ENCODE measurements around the gene RPRD1A. TPM values are rescaled to one million over a fixed set of nuclear protein-coding genes. Genes with fewer than 3 reads are reported as not detected.

The RPRD1A gene
- total RNA-seq, 1 experiment from 2014 or later, result 80.7 TPM

- Histone ChIP-seq H3K4me3 (replicated peaks in 1 of 2; ENCODE audit: low read depth in 1 of 2, low read length in 2 of 2) (peak overlapping the region in 1 of 2 experiments; percentile 33; a peak in 1 of 4 replicates), H3K9me2 (ENCODE audit: insufficient read depth) (no peaks in the 10 kb centered on the region), H3K4me2 (ENCODE audit: low read length) (peak overlapping the region; percentile 65), H3K4me1 (ENCODE audit: control insufficient read depth in 1 of 2, insufficient read depth in 2 of 2, low read length in 2 of 2) (no peaks in the 10 kb centered on the region), H4K20me1 (ENCODE audit: insufficient read depth) (no peaks in the 10 kb centered on the region), H3K9me3 (ENCODE audit: control insufficient read depth in 1 of 2, insufficient read depth in 1 of 2, low read depth in 1 of 2, low read length in 2 of 2) (no peaks in the 10 kb centered on the region), H3K27ac (ENCODE audit: low read depth, low read length) (no peak overlapping the region), H3K27me3 (ENCODE audit: insufficient read depth, low read length) (no peaks in the 10 kb centered on the region), H3K9ac (ENCODE audit: low read length) (no peak overlapping the region), H2AFZ (ENCODE audit: low read depth, low read length, poor library complexity, severe bottlenecking) (peak overlapping the region; percentile 52), H3K79me2 (ENCODE audit: insufficient read depth, low read length) (no peaks in the 10 kb centered on the region), H3K36me3 (ENCODE audit: control insufficient read depth in 1 of 2, insufficient read depth in 2 of 2, low read length in 2 of 2) (no peaks in the 10 kb centered on the region)
- no peak for TF ChIP-seq ZNF274 (IDR thresholded peaks at IDR 0.05; ENCODE audit: low read depth, low read length)
- no peak for TF ChIP-seq SRF (IDR thresholded peaks at IDR 0.05; ENCODE audit: low read depth)
- TF ChIP-seq EZH2 (IDR thresholded peaks at IDR 0.05), result no peak
- TF ChIP-seq EZH2phosphoT487 (IDR thresholded peaks at IDR 0.05; ENCODE audit: borderline replicate concordance), result no peak
- TF ChIP-seq JUND (IDR thresholded peaks at IDR 0.05), result no peak
- TF ChIP-seq POLR2A (IDR thresholded peaks at IDR 0.05; ENCODE audit: borderline replicate concordance, extremely low read depth, insufficient read depth, insufficient read length), result no peak
- TF ChIP-seq MAX (IDR thresholded peaks at IDR 0.05), result no peak
- no peak for TF ChIP-seq TCF7L2 (IDR thresholded peaks at IDR 0.05; ENCODE audit: borderline replicate concordance, extremely low read depth, insufficient read depth, insufficient read length)
- TF ChIP-seq SP1 (IDR thresholded peaks at IDR 0.05; ENCODE audit: low read depth), result no peak
- no peak for TF ChIP-seq EGR1 (IDR thresholded peaks at IDR 0.05; ENCODE audit: low read depth)
- TF ChIP-seq ELF1 (IDR thresholded peaks at IDR 0.05; ENCODE audit: borderline replicate concordance, low read depth), result no peak
- intact Hi-C loops (cut with micrococcal nuclease), result loop anchor here (1.0 to 10.0 kb wide), 3 partner anchors 33 to 546 kb away; no protein-coding TSS in a partner anchor
- POLR2A ChIA-PET, result no interaction called here
- DNase-seq (ENCODE audit: low read depth, low spot score) (no peak), ATAC-seq (no peak; the same call in 1 of the 2 replicates)
- no TSS peak for BruUV-seq (replicated peaks)
- RAD21 ChIA-PET (ENCODE audit: low non-redundant PET in 1 of 2, low total read pairs in 2 of 2, uncharacterized antibody in 2 of 2, unreplicated experiment in 2 of 2), result no interaction called here
- CTCF ChIA-PET, result interaction anchor here (1.0 to 2.0 kb wide), 8 partner anchors 9 to 194 kb away, joined by 3 to 15 read pairs (median 3); partner anchors contain the start of gene RMP24
These were observed 116.8 kb downstream of the RPRD1A start for GRCh38 chr18:35950628-35950982.

All from HCT116 (cell line).